ENCODE data around the gene PARD3B. TPM values are rescaled to one million over a fixed set of nuclear protein-coding genes. Genes with fewer than 3 reads are reported as not detected.

The PARD3B gene
- total and polyA plus RNA-seq, 2 of the 13 experiments (the other 11 are each of a cell fraction or from before 2014, with no cell fraction given), result 0.71 to 2.3 TPM

- WGBS (ENCODE audit: low lambda C conversion rate), result 74% methylated on average over 6 of the region's 6 CpGs
- BruUV-seq (replicated peaks), result no TSS peak
- Histone ChIP-seq H3K36me3 (replicated peaks in 1 of 2; ENCODE audit: control insufficient read depth in 1 of 2, insufficient read depth in 2 of 2, low read length in 2 of 2) (no peaks in the 10 kb centered on the region), H3K4me2 (ENCODE audit: low read depth, low read length) (no peak overlapping the region), H3K79me2 (ENCODE audit: insufficient read depth, low read length) (no peaks in the 10 kb centered on the region), H3K9ac (ENCODE audit: insufficient read depth, low read depth, low read length) (no peak overlapping the region), H2AFZ (ENCODE audit: low read length) (no peak overlapping the region), H3K4me1 (ENCODE audit: insufficient read depth, low read length) (no peaks in the 10 kb centered on the region), H4K20me1 (ENCODE audit: insufficient read depth, low read length) (no peaks in the 10 kb centered on the region), H3K4me3 (replicated peaks in 1 of 3; ENCODE audit: insufficient read depth in 1 of 3, low read depth in 2 of 3, low read length in 3 of 3) (no peak overlapping the region), H3K9me3 (ENCODE audit: low read length) (no peaks in the 10 kb centered on the region), H3K27ac (ENCODE audit: extremely low read length, insufficient read depth, low read length) (no peak overlapping the region), H3K27me3 (ENCODE audit: control insufficient read depth in 1 of 2, insufficient read depth in 2 of 2, low read length in 2 of 2) (no peaks in the 10 kb centered on the region)
- ATAC-seq, result no peak
- POLR2A ChIA-PET, result no interaction called here
- in situ Hi-C loops (cut with HindIII; ENCODE audit: extremely low pct_ligation_motif_present, low pct_unique_long_range_greater_than_20kb), result no loop called here
- FAIRE-seq, result no peak
- intact Hi-C loops (cut with micrococcal nuclease; ENCODE audit: unreplicated experiment), result no loop called here
- DNase-seq (ENCODE audit: low spot score), result no peak
- CTCF ChIA-PET (ENCODE audit: low intra/inter-chr PET ratio, low total read pairs), result no interaction called here
- TF ChIP-seq, protein P1, sequence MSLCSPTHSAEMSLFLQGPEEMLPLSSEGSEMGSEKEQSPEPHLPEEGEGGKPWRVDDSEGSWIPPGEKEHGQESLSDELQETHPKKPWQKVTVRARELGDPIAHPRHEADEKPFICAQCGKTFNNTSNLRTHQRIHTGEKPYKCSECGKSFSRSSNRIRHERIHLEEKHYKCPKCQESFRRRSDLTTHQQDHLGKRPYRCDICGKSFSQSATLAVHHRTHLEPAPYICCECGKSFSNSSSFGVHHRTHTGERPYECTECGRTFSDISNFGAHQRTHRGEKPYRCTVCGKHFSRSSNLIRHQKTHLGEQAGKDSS (CRISPR knock-in tag; IDR thresholded peaks at IDR 0.05; ENCODE audit: borderline replicate concordance, low read depth), result no peak
- no peak for TF ChIP-seq KIAA2018 (CRISPR knock-in tag; IDR thresholded peaks at IDR 0.05; ENCODE audit: borderline replicate concordance)
- no peak for TF ChIP-seq ZNF382 (CRISPR knock-in tag; IDR thresholded peaks at IDR 0.05; ENCODE audit: borderline replicate concordance)
- no peak for TF ChIP-seq ZNF776 (CRISPR knock-in tag; IDR thresholded peaks at IDR 0.05)
- TF ChIP-seq KLF12 (CRISPR knock-in tag; IDR thresholded peaks at IDR 0.05; ENCODE audit: borderline replicate concordance), result no peak
- TF ChIP-seq SMAD1 (CRISPR knock-in tag; IDR thresholded peaks at IDR 0.05; ENCODE audit: borderline replicate concordance, low read depth), result no peak
- no peak for TF ChIP-seq ZNF441 (CRISPR knock-in tag; IDR thresholded peaks at IDR 0.05; ENCODE audit: borderline replicate concordance)
- no peak for TF ChIP-seq HOXA3 (CRISPR knock-in tag; IDR thresholded peaks at IDR 0.05)
- no peak for TF ChIP-seq SP140L (CRISPR knock-in tag; IDR thresholded peaks at IDR 0.05; ENCODE audit: borderline replicate concordance)
- TF ChIP-seq ZMAT5 (CRISPR knock-in tag; IDR thresholded peaks at IDR 0.05; ENCODE audit: borderline replicate concordance, low read depth), result no peak
- no peak for TF ChIP-seq CAMTA2 (CRISPR knock-in tag; IDR thresholded peaks at IDR 0.05; ENCODE audit: borderline replicate concordance)
- TF ChIP-seq ZNF101 (CRISPR knock-in tag; IDR thresholded peaks at IDR 0.05; ENCODE audit: borderline replicate concordance, low read depth), result no peak
- no peak for TF ChIP-seq TARDBP (CRISPR knock-in tag; IDR thresholded peaks at IDR 0.05)
- TF ChIP-seq RELA (CRISPR knock-in tag; IDR thresholded peaks at IDR 0.05), result no peak
- TF ChIP-seq BORCS8-MEF2B (CRISPR knock-in tag; IDR thresholded peaks at IDR 0.05), result no peak
- TF ChIP-seq ZNF34 (CRISPR knock-in tag; IDR thresholded peaks at IDR 0.05; ENCODE audit: borderline replicate concordance), result no peak
These were observed 955.7 kb downstream of the PARD3B start for GRCh38 chr2:205500951-205501350.

Measured in HepG2 (cell line).